ENCODE results near the gene SLCO4A1. TPM values are rescaled to one million over a fixed set of nuclear protein-coding genes. Genes with fewer than 3 reads are reported as not detected.
A peak's percentile ranks its signal among the peaks of the same experiment; 100 is the strongest.
"Not testable (repeated sequence)": the region's sequence is repeated elsewhere in the genome, so short reads cannot be mapped to it uniquely, and the experiment has no call there.

SLCO4A1 gene
- total and polyA plus RNA-seq, 9 donors, result 0.11 to 1.2 (median 0.45) TPM

- H3K27me3 ChIP-seq (ENCODE audit: control insufficient read depth, insufficient read depth, low read length), result peaks cover 21% of the 10 kb centered on the region
- H3K9me3 ChIP-seq (replicated peaks; ENCODE audit: control insufficient read depth, low read depth, low read length), result peaks cover 4% of the 10 kb centered on the region
- DNase-seq, result no peak
- H3K4me1 ChIP-seq (ENCODE audit: control insufficient read depth, insufficient read depth, low read length), result peaks cover 16% of the 10 kb centered on the region
- H3K4me3 ChIP-seq (ENCODE audit: low read length), result no peak overlapping the region
- H3K36me3 ChIP-seq (ENCODE audit: control insufficient read depth, insufficient read depth, low read length), result no peaks in the 10 kb centered on the region
- 80% methylated on average over 5 of the region's 10 CpGs for WGBS (ENCODE audit: insufficient coverage)
- no peak overlapping the region for H3K27ac ChIP-seq (ENCODE audit: low read length)
Observed at GRCh38 chr20:62677678-62678077, 35.4 kb downstream of the SLCO4A1 start.

GRCh38 chr20:62678553-62678952 lies 36.2 kb downstream of the SLCO4A1 start:
- Histone ChIP-seq H3K4me1 (ENCODE audit: control insufficient read depth, insufficient read depth, low read length) (peaks cover 16% of the 10 kb centered on the region), H3K4me3 (ENCODE audit: low read length) (no peak overlapping the region), H3K27me3 (ENCODE audit: control insufficient read depth, insufficient read depth, low read length) (peaks cover 28% of the 10 kb centered on the region), H3K36me3 (ENCODE audit: control insufficient read depth, insufficient read depth, low read length) (no peaks in the 10 kb centered on the region), H3K9me3 (replicated peaks; ENCODE audit: control insufficient read depth, low read depth, low read length) (peaks cover 4% of the 10 kb centered on the region), H3K27ac (ENCODE audit: low read length) (no peak overlapping the region)
- no peak for DNase-seq
- WGBS (ENCODE audit: insufficient coverage), result no CpG with 5 or more reads among the region's 9 CpGs

DNA sequence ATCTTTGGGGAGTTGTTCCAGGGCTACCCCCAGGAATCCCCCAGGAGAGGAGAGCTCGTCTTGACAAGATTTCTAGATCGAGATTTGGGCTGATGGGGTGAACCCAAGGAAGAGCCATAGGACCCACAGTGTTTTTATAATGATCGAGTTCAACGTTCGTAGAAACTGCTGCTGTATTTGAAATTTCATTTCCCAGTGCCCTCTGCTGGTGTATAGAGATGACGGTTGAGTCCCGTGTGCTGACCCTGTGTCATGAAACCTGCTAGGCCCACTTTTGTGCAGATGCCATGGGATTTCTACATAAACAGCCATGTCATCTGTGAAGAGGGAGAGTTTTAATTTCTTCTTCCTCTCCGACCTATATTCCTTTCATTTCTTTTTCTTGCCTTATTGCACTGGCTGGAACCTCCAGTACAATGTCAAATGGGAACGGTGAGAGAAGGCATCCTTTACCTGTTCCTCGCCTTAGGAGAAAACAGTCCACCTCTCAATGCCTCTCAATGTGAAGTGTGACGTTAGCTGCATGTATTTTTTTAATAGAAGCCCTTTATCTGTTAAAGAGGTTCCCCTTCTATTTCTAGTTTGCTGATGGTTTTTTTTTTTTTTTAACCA lies 37.8 kb downstream of the SLCO4A1 start:
- Histone ChIP-seq H3K27me3 (ENCODE audit: control insufficient read depth, insufficient read depth, low read length) (peaks cover 29% of the 10 kb centered on the region), H3K36me3 (ENCODE audit: control insufficient read depth, insufficient read depth, low read length) (no peaks in the 10 kb centered on the region), H3K4me3 (ENCODE audit: low read length) (no peak overlapping the region), H3K4me1 (ENCODE audit: control insufficient read depth, insufficient read depth, low read length) (peaks cover 12% of the 10 kb centered on the region), H3K9me3 (replicated peaks; ENCODE audit: control insufficient read depth, low read depth, low read length) (peaks cover 4% of the 10 kb centered on the region), H3K27ac (ENCODE audit: low read length) (no peak overlapping the region)
- WGBS (ENCODE audit: insufficient coverage), result 94% methylated on average over 8 of the region's 11 CpGs
- DNase-seq, result no peak

DNA sequence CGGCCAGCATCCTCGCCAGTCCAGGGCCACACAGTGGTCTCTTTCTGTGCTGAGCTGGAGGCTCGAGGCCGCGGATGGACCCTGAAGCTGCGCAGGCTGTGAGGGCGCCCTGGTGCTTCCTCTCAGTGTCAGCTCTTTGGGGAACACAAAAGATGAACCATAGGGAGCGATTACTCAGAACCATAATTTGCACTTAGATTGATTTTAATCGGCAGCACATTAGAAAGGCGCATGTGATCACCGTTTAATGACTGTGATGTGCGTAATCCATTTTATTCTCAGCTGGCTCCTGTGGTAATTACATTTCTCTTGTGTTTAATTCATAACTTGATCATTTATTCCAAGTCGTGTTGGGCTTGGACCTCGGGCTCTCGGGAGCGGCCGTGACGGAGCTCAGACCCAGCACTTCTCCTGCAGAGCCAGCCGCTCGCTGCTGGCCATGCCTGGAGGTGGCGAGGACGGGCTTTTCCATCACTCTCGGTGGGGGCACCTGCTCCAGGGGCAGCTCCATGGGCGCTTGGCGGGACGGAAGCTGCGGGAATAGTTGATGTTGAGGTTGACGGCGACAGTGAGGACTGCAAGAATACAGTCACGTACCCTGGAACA lies 40.7 kb downstream of the SLCO4A1 start:
- no peak overlapping the region for H3K27ac ChIP-seq (ENCODE audit: low read length)
- no peak for DNase-seq
- WGBS (ENCODE audit: insufficient coverage), result 71% methylated on average over 25 of the region's 30 CpGs
- no peaks in the 10 kb centered on the region for H3K36me3 ChIP-seq (ENCODE audit: control insufficient read depth, insufficient read depth, low read length)
- peaks cover 14% of the 10 kb centered on the region for H3K4me1 ChIP-seq (ENCODE audit: control insufficient read depth, insufficient read depth, low read length)
- no peak overlapping the region for H3K4me3 ChIP-seq (ENCODE audit: low read length)
- H3K27me3 ChIP-seq (ENCODE audit: control insufficient read depth, insufficient read depth, low read length), result peaks cover 29% of the 10 kb centered on the region
- H3K9me3 ChIP-seq (replicated peaks; ENCODE audit: control insufficient read depth, low read depth, low read length), result peaks cover 4% of the 10 kb centered on the region

GRCh38 chr20:62683660-62684322 lies 41.5 kb downstream of the SLCO4A1 start:
- H3K27ac ChIP-seq (ENCODE audit: low read length); H3K9me3 ChIP-seq (replicated peaks; ENCODE audit: control insufficient read depth, low read depth, low read length); DNase-seq; H3K4me3 ChIP-seq (ENCODE audit: low read length); H3K36me3 ChIP-seq (ENCODE audit: control insufficient read depth, insufficient read depth, low read length): not testable (repeated sequence)
- 94% methylated on average over 22 of the region's 52 CpGs for WGBS (ENCODE audit: insufficient coverage)
- peaks cover 29% of the 10 kb centered on the region for H3K27me3 ChIP-seq (ENCODE audit: control insufficient read depth, insufficient read depth, low read length)
- H3K4me1 ChIP-seq (ENCODE audit: control insufficient read depth, insufficient read depth, low read length), result peaks cover 15% of the 10 kb centered on the region

DNA sequence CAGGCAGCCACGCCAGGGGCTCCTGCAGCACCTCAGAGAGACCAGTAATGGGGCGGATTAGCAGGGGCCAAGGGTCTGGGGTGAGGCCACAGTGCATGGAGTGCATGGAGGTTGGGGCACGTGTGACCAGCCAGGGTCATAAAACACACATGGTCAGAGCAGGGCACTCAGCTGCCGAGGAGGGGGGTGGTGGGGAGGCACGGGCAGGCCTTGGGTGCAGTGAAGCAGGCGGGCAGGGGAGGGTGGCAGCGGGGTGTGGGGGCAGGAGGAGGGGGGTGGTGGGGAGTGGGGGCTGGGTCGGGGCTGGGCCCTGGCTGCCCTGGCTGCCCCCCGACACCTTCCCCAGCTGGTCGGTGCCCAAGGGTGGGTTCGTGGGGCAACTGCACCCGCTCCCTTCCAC lies 42.7 kb downstream of the SLCO4A1 start:
- Histone ChIP-seq H3K36me3 (ENCODE audit: control insufficient read depth, insufficient read depth, low read length) (no peaks in the 10 kb centered on the region), H3K4me1 (ENCODE audit: control insufficient read depth, insufficient read depth, low read length) (peaks cover 15% of the 10 kb centered on the region), H3K4me3 (ENCODE audit: low read length) (no peak overlapping the region), H3K27ac (ENCODE audit: low read length) (no peak overlapping the region), H3K9me3 (replicated peaks; ENCODE audit: control insufficient read depth, low read depth, low read length) (peaks cover 3% of the 10 kb centered on the region), H3K27me3 (ENCODE audit: control insufficient read depth, insufficient read depth, low read length) (peaks cover 29% of the 10 kb centered on the region)
- DNase-seq, result no peak
- 14% methylated on average over 2 of the region's 12 CpGs for WGBS (ENCODE audit: insufficient coverage)

DNA sequence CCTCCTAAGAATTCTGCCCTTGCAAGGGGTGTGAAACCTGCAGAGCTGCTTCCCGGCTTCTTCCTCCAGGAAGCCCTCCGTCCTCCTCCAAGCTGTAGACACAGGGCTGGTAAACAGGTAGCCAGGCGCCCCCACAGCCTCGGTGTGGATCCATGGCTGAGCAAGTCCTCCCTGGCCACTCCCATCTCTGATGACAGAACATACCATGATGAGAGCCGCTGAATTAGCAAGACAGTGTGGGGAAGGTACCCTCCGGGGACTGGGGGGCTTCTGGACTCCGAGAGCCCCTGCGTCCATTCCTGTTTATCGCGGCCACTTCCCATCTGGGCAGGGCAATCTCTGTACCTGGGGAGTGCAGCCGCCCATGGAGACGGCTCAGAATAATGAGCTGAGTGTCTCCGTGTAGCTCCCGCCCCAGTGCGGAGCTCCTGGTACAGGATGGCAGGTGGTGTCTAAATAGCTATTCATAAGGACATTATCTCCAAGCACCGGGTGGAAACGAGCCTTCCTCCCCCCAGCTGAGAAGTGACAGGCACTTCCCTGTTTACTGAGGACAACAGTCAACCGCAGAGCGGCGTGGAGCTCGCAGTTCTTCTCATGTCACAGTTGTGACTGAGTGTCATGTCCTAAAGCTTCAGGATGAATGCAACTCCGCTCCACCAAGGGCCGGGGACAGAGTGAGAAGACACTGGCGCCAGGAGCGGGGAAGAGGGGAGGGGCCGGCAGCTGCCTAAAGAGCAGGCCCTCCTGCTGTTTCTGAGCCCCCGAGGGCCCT lies 43.7 kb downstream of the SLCO4A1 start:
- H3K27ac ChIP-seq (ENCODE audit: low read length), result no peak overlapping the region
- H3K9me3 ChIP-seq (replicated peaks; ENCODE audit: control insufficient read depth, low read depth, low read length), result no peaks in the 10 kb centered on the region
- DNase-seq, result peak; percentile 56
- 36% methylated on average over 14 of the region's 27 CpGs for WGBS (ENCODE audit: insufficient coverage)
- peaks cover 29% of the 10 kb centered on the region for H3K27me3 ChIP-seq (ENCODE audit: control insufficient read depth, insufficient read depth, low read length)
- H3K4me1 ChIP-seq (ENCODE audit: control insufficient read depth, insufficient read depth, low read length), result peaks cover 15% of the 10 kb centered on the region
- no peak overlapping the region for H3K4me3 ChIP-seq (ENCODE audit: low read length)
- H3K36me3 ChIP-seq (ENCODE audit: control insufficient read depth, insufficient read depth, low read length), result no peaks in the 10 kb centered on the region

- WGBS (ENCODE audit: insufficient coverage), result 89% methylated on average over 28 of the region's 37 CpGs
- Histone ChIP-seq H3K27ac (ENCODE audit: low read length) (no peak overlapping the region), H3K4me1 (ENCODE audit: control insufficient read depth, insufficient read depth, low read length) (peaks cover 21% of the 10 kb centered on the region), H3K9me3 (replicated peaks; ENCODE audit: control insufficient read depth, low read depth, low read length) (no peaks in the 10 kb centered on the region), H3K4me3 (ENCODE audit: low read length) (no peak overlapping the region), H3K27me3 (ENCODE audit: control insufficient read depth, insufficient read depth, low read length) (peaks cover 25% of the 10 kb centered on the region), H3K36me3 (ENCODE audit: control insufficient read depth, insufficient read depth, low read length) (no peaks in the 10 kb centered on the region)
- DNase-seq, result no peak
Observed at GRCh38 chr20:62686869-62687830, 44.8 kb downstream of the SLCO4A1 start.

- Histone ChIP-seq H3K27me3 (ENCODE audit: control insufficient read depth, insufficient read depth, low read length) (peaks cover 17% of the 10 kb centered on the region), H3K4me1 (ENCODE audit: control insufficient read depth, insufficient read depth, low read length) (peaks cover 27% of the 10 kb centered on the region), H3K4me3 (ENCODE audit: low read length) (no peak overlapping the region), H3K9me3 (replicated peaks; ENCODE audit: control insufficient read depth, low read depth, low read length) (no peaks in the 10 kb centered on the region), H3K36me3 (ENCODE audit: control insufficient read depth, insufficient read depth, low read length) (no peaks in the 10 kb centered on the region), H3K27ac (ENCODE audit: low read length) (no peak overlapping the region)
- DNase-seq, result no peak
- WGBS (ENCODE audit: insufficient coverage), result 90% methylated on average over 10 of the region's 11 CpGs
Observed at GRCh38 chr20:62688083-62688482, 45.8 kb downstream of the SLCO4A1 start.
